K562 (cell line): ENCODE results near the gene RTCA. TPM values are rescaled to one million over a fixed set of nuclear protein-coding genes. Genes with fewer than 3 reads are reported as not detected.
A peak's percentile ranks its signal among the peaks of the same experiment; 100 is the strongest.

ENCODE experiments used
- ATAC-seq: fragments of 200-7000 bp; cut with Tn5 transposase; 3 replicates; pipeline ENCODE4 v1.9.1; 2020; ENCODE audit warnings: moderate library complexity
- BruUV-seq: library from RNA; stranded (reverse); fragments of 400-500 nt; replicated peaks from 2 replicates; lab custom pipeline; 2021; lab: Mats Ljungman, UMichigan
- CTCF ChIA-PET: fragments of 300-600 bp; formaldehyde crosslinking; extraction: SDS; loops from one replicate; lab custom pipeline; 2021; ENCODE audit warnings: low intra/inter-chr PET ratio; lab: Yijun Ruan, JAX
- POLR2A ChIA-PET: fragments of 300-600, 350-650 bp; sonication (Branson Sonifier 250); formaldehyde crosslinking; extraction: SDS; loops from one replicate; lab custom pipeline; 2021; ENCODE audit warnings: antibody characterized with exemption, inconsistent platforms; lab: Yijun Ruan, JAX
- DNase-seq, 4 experiments: peaks; one replicate each; pipeline versions ENCODE4 v3.0.0 to v3.0.0-alpha.2; 2011 to 2018; ENCODE audit warnings: low spot score in 3 of 4, mixed read lengths in 3 of 4; ENCODE audit errors: extremely low read depth in 1 of 4
- FAIRE-seq: peaks from 2 replicates; lab custom pipeline; 2011; peaks lifted over from hg19 to GRCh38; lab: Jason Lieb, UNC
- H2AFZ ChIP-seq: 2 replicates; pipeline ENCODE4 v1.6.0; 2011; ENCODE audit warnings: low read depth, low read length, control low read depth, inconsistent platforms
- H3K27ac ChIP-seq: fragments of 200-600 bp; 3 replicates; pipeline ENCODE4 v1.8.0; 2011; ENCODE audit warnings: low read depth, mild to moderate bottlenecking, control low read depth, inconsistent platforms, low read length, moderate library complexity, mixed read lengths; ENCODE audit errors: extremely low read depth
- H3K27me3 ChIP-seq, 2 experiments: fragments of 300-600 bp in 1 of 2; 2 replicates in 1 of 2; 3 replicates in 1 of 2; pipeline versions ENCODE4 v1.6.0 to v1.8.0; 2011; ENCODE audit warnings: inconsistent platforms in 2 of 2, low read length in 2 of 2, mild to moderate bottlenecking in 1 of 2, mixed read lengths in 1 of 2, moderate library complexity in 1 of 2; ENCODE audit not compliant: control insufficient read depth in 2 of 2, insufficient read depth in 2 of 2
- H3K36me3 ChIP-seq: fragments of 300-600 bp; 3 replicates; pipeline ENCODE4 v1.8.0; 2011; ENCODE audit warnings: mild to moderate bottlenecking, low read length, inconsistent platforms; ENCODE audit not compliant: control insufficient read depth, insufficient read depth
- H3K4me1 ChIP-seq, 2 experiments: fragments of 200-600 bp in 1 of 2; replicated peaks in 1 of 2; 2 replicates in 1 of 2; 3 replicates in 1 of 2; pipeline versions ENCODE4 v1.5.1 to v1.8.0; 2011; ENCODE audit warnings: inconsistent platforms in 2 of 2, low read length in 2 of 2, mild to moderate bottlenecking in 1 of 2, mixed read lengths in 1 of 2, moderate library complexity in 1 of 2; ENCODE audit not compliant: control insufficient read depth in 2 of 2, insufficient read depth in 2 of 2
- H3K4me2 ChIP-seq: 2 replicates; pipeline ENCODE4 v1.6.1; 2011; ENCODE audit warnings: low read length, control low read depth, inconsistent platforms, mixed read lengths; ENCODE audit not compliant: insufficient read depth
- H3K4me3 ChIP-seq: fragments of 200-600 bp; sonication (generic), shearing (Covaris generic); 2 replicates; pipeline ENCODE4 v1.5.1; 2016; ENCODE audit warnings: control low read depth, inconsistent platforms
- H3K79me2 ChIP-seq: fragments of 200-600 bp; 3 replicates; pipeline ENCODE4 v1.8.0; 2011; ENCODE audit warnings: low read length, inconsistent platforms; ENCODE audit not compliant: control insufficient read depth, insufficient read depth
- H3K9ac ChIP-seq, 2 experiments: 2 replicates each; pipeline versions ENCODE4 v1.6.0 to v1.6.1; 2011; ENCODE audit warnings: low read depth in 2 of 2, low read length in 2 of 2, control low read depth in 1 of 2, inconsistent platforms in 1 of 2, mild to moderate bottlenecking in 1 of 2, mixed read lengths in 1 of 2; ENCODE audit not compliant: insufficient read depth in 1 of 2
- H3K9me1 ChIP-seq: one replicate; pipeline ENCODE4 v1.6.0; 2011; ENCODE audit warnings: inconsistent platforms, mild to moderate bottlenecking, low read length, moderate library complexity; ENCODE audit not compliant: control insufficient read depth, insufficient read depth
- H3K9me3 ChIP-seq: replicated peaks from 2 replicates; pipeline ENCODE4 v1.5.1; 2011; ENCODE audit warnings: low read depth, low read length, inconsistent platforms; ENCODE audit not compliant: control insufficient read depth, insufficient read depth
- H4K20me1 ChIP-seq: replicated peaks from 2 replicates; pipeline ENCODE4 v1.6.1; 2011; ENCODE audit warnings: low read length, inconsistent platforms, mixed read lengths; ENCODE audit not compliant: control insufficient read depth, insufficient read depth
- CBFA2T2 ChIP-seq: fragments of 450-650 bp; conservative IDR thresholded peaks from 2 replicates; pipeline ENCODE4 v1.6.1; 2017; ENCODE audit warnings: mild to moderate bottlenecking
- CBX5 ChIP-seq: IDR thresholded peaks from 2 replicates; pipeline ENCODE4 v1.6.1; 2014; ENCODE audit warnings: low read depth, borderline replicate concordance
- CCAR2 ChIP-seq: fragments of 200-400 bp; formaldehyde crosslinking; IDR thresholded peaks from 2 replicates; pipeline ENCODE4 v1.6.1; 2017; ENCODE audit warnings: mild to moderate bottlenecking, low read depth, low read length
- CREB1 ChIP-seq, 2 experiments: sonication (generic) in 1 of 2; formaldehyde crosslinking in 1 of 2; IDR thresholded peaks; 2 replicates each; pipeline versions ENCODE4 v1.6.1 to v1.8.0; 2012 to 2022; ENCODE audit warnings: inconsistent platforms in 1 of 2, mild to moderate bottlenecking in 1 of 2, missing genetic modification reagents in 1 of 2, moderate library complexity in 1 of 2
- CREB3 ChIP-seq: fragments of 450-650 bp; conservative IDR thresholded peaks from 2 replicates; pipeline ENCODE4 v1.6.1; 2016; ENCODE audit warnings: missing genetic modification characterization, low read depth, mild to moderate bottlenecking, missing compliant biosample characterization, moderate library complexity
- CSDE1 ChIP-seq, 2 experiments: fragments of 450-650 bp; IDR thresholded peaks; 2 replicates each; pipeline ENCODE4 v1.6.1; 2016; ENCODE audit warnings: mild to moderate bottlenecking in 1 of 2
- ETV1 ChIP-seq: fragments of 450-650 bp; conservative IDR thresholded peaks from 2 replicates; pipeline ENCODE4 v1.6.1; 2016; ENCODE audit warnings: missing genetic modification characterization, control low read depth, low read depth, missing compliant biosample characterization
- IRF1 ChIP-seq: sonication (generic); formaldehyde crosslinking; IDR thresholded peaks from 2 replicates; pipeline ENCODE4 v1.8.0; 2022; ENCODE audit warnings: missing genetic modification reagents, mild to moderate bottlenecking, borderline replicate concordance
- NFE2 ChIP-seq: IDR thresholded peaks from 2 replicates; pipeline ENCODE4 v1.6.1; 2014; ENCODE audit warnings: antibody characterized with exemption, low read depth
- POLR2AphosphoS2 ChIP-seq: IDR thresholded peaks from 2 replicates; pipeline ENCODE4 v1.6.1; 2012; ENCODE audit warnings: low read length, improper control_type of control experiment
- RB1 ChIP-seq: fragments of 450-650 bp; IDR thresholded peaks from 2 replicates; pipeline ENCODE4 v1.6.1; 2017; ENCODE audit warnings: low read depth, mild to moderate bottlenecking
- RNF219 ChIP-seq: fragments of 250-450 bp; sonication (Bioruptor Pico); IDR thresholded peaks from 2 replicates; pipeline ENCODE4 v1.5.0; 2022; ENCODE audit warnings: mild to moderate bottlenecking
- THRB ChIP-seq: fragments of 450-650 bp; formaldehyde crosslinking; conservative IDR thresholded peaks from 2 replicates; pipeline ENCODE4 v1.4.0; 2022; ENCODE audit warnings: mild to moderate bottlenecking, missing genetic modification characterization
- U2AF1 ChIP-seq: fragments of 200-400 bp; formaldehyde crosslinking; optimal IDR thresholded peaks from 2 replicates; pipeline ENCODE3; 2017; ENCODE audit warnings: mild to moderate bottlenecking, low read depth, low read length, moderate library complexity
- ZBTB26 ChIP-seq: fragments of 450-650 bp; formaldehyde crosslinking; IDR thresholded peaks from 2 replicates; pipeline ENCODE4 v1.4.0; 2022; ENCODE audit warnings: missing genetic modification characterization
- ZEB2 ChIP-seq: fragments of 450-650 bp; IDR thresholded peaks from 2 replicates; pipeline ENCODE4 v1.6.1; 2016
- ZFP1 ChIP-seq: fragments of 450-650 bp; formaldehyde crosslinking; IDR thresholded peaks from 2 replicates; pipeline ENCODE4 v1.4.0; 2020; ENCODE audit warnings: mild to moderate bottlenecking, mixed read lengths
- ZNF134 ChIP-seq: fragments of 250-450 bp; sonication (Bioruptor Pico); conservative IDR thresholded peaks from 2 replicates; pipeline ENCODE4 v1.4.0; 2020
- WGBS: fragments of 100-300 bp; shearing (Covaris generic); methylation state at CpG from one replicate; pipeline ENCODE4 v1.1.6; 2016; ENCODE audit warnings: low coverage, mixed read lengths; ENCODE audit not compliant: insufficient coverage; ENCODE audit errors: missing lambda C conversion rate; 5-methylcytosine and 5-hydroxymethylcytosine counted together
- in situ Hi-C: fragments of 300-500 bp; cut with MboI; formaldehyde crosslinking; loops from 4 replicates; pipeline ENCODE4 v1.15.0; 2018; ENCODE audit warnings: inconsistent platforms, mixed read lengths
- intact Hi-C: fragments of 100-400 bp; cut with micrococcal nuclease; formaldehyde crosslinking; loops from 2 replicates; pipeline ENCODE4 v1.14.2; 2022
- polyA plus RNA-seq, 8 experiments: library from polyadenylated mRNA; depleted of rRNA in 4 of 8; stranded (reverse) in 5 of 8; unstranded in 3 of 8; fragments of >200 nt; fragmentation: Nextera tagmentation in 2 of 8; fragmentation: Illumina TruSeq in 1 of 8; extraction: Ambion mirVana in 2 of 8; extraction: Trizol in 1 of 8; gene quantifications; 2 replicates each; pipeline versions ENCODE4 v1.2.1 to v1.2.3, GENCODE V29; 2011 to 2014; ENCODE audit warnings: inconsistent platforms in 1 of 8, missing spikeins in 1 of 8
- total RNA-seq, 7 experiments: library from RNA; depleted of rRNA in 6 of 7; stranded (reverse); fragments of >200 nt in 6 of 7; fragmentation: Illumina TruSeq in 2 of 7; extraction: Trizol in 2 of 7; gene quantifications; 2 replicates each; pipeline versions ENCODE4 v1.2.1 to v1.2.3, GENCODE V29; 2011 to 2021; ENCODE audit warnings: low replicate concordance in 1 of 7

The RTCA gene
- total and polyA plus RNA-seq, 9 of the 15 experiments (the other 6 are each of a cell fraction or from before 2014, with no cell fraction given): 11.6 to 57.2 (median 43.2) TPM

GRCh38 chr1:100277866-100278265, 11.8 kb downstream of the RTCA start:
- 38% methylated on average over 1 of the region's 1 CpG for WGBS
- Histone ChIP-seq H3K9me3 (no peaks in the 10 kb centered on the region; the same call in 1 of the 2 replicates), H2AFZ (no peak overlapping the region), H3K79me2 (peaks cover 5% of the 10 kb centered on the region; the same call in 1 of the 3 replicates), H3K4me3 (no peak overlapping the region), H4K20me1 (no peaks in the 10 kb centered on the region), H3K9me1 (no peaks in the 10 kb centered on the region), H3K27me3 (no peaks in the 10 kb centered on the region), H3K27ac (no peak overlapping the region), H3K4me1 (no peaks in the 10 kb centered on the region), H3K9ac (no peak overlapping the region), H3K4me2 (no peak overlapping the region), H3K36me3 (peaks cover 98% of the 10 kb centered on the region)
- ATAC-seq (peak; percentile 72; the same call in 2 of the 3 replicates), DNase-seq (peak in 2 of 4 experiments; percentile 21), FAIRE-seq (peak; percentile 37)
- BruUV-seq: no TSS peak
- intact Hi-C loops (loop anchor here (5.0 kb wide), 1 partner anchor 179 kb away; no protein-coding TSS in a partner anchor), in situ Hi-C loops (no loop called here)
- ChIA-PET CTCF (interaction anchor here (0.5 to 0.6 kb wide), 2 partner anchors 71 to 88 kb away, joined by 3 read pairs; no protein-coding TSS in a partner anchor), POLR2A (no interaction called here)
- TF ChIP-seq ZNF134: no peak
- no peak for TF ChIP-seq CREB3
- no peak for TF ChIP-seq RB1
- no peak for TF ChIP-seq CREB1 (IDR thresholded peaks at IDR 0.05)
- no peak for TF ChIP-seq CREB1 (CRISPR knock-in tag; IDR thresholded peaks at IDR 0.05)
- TF ChIP-seq ZEB2: no peak
- no peak for TF ChIP-seq U2AF1
- no peak for TF ChIP-seq CBFA2T2
- TF ChIP-seq IRF1 (CRISPR knock-in tag): no peak
- TF ChIP-seq POLR2AphosphoS2: no peak
- no peak for TF ChIP-seq ETV1 (tag)
- no peak for TF ChIP-seq ZBTB26
- TF ChIP-seq RNF219 (CRISPR knock-in tag): no peak
- no peak for TF ChIP-seq ZFP1 (CRISPR knock-in tag)
- no peak for TF ChIP-seq THRB (CRISPR knock-in tag)
- TF ChIP-seq CBX5: no peak
- no peak for TF ChIP-seq CSDE1 (IDR thresholded peaks at IDR 0.05)
- no peak for TF ChIP-seq NFE2
- TF ChIP-seq CCAR2: no peak
